Ramos (cell line): Measurements from ENCODE around the gene LARGE1.

ENCODE experiments used
- in situ Hi-C: fragments of 300-500 bp; cut with MboI; formaldehyde crosslinking; loops from one replicate; pipeline ENCODE4 v1.14.3; 2022; ENCODE audit warnings: low sequenced_read_pairs; ENCODE audit not compliant: unreplicated experiment

The LARGE1 gene

DNA sequence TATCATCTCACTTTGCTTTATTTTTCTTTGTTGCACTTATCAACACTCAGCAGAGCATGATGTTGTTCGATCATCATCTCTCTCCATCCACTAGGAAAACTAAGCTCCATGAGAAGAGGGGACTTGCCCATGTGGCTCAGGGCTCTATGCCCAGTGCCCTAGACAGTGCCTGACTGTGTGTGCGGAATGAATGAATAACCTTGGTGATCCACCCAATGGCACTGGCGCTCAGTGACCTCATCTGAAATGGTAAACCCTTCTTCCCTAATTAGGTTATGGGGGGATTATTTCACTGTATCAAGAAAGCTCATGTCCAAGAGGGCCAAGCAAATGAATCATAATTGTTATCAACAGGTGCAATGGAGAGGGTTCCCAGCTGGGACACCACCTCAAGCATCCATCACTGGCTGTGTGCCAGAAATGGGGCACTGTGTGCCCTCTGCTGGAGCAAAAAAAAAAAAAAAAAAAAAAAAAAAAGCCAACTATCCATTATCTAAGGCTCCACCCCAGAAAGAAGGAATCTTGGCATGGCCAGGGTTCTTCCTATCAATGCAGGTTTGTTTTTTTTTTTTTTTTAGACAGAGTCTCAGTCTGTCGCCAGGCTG lies 172.6 kb downstream of the LARGE1 start:
- in situ Hi-C loops, result no loop called here

DNA sequence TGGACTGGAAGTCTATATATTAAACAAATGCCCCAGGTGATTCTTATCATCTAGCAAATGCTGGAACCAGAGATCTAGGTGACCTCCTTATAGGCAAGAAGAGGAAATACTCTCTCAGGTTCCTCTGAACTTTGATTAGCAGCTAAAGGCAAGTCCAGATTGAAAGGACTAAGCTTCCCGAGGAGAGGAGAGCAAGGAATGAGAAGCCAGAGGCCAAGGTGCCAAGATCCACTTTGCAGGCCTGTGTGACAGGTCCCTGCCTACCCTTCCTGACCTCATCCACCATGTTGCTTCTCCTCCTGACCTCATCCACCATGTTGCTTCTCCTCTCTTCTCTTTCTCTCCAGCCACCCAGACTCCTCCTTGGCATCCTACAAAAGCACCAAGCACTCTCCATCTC lies 173.2 kb downstream of the LARGE1 start:
- in situ Hi-C loops, result no loop called here

DNA sequence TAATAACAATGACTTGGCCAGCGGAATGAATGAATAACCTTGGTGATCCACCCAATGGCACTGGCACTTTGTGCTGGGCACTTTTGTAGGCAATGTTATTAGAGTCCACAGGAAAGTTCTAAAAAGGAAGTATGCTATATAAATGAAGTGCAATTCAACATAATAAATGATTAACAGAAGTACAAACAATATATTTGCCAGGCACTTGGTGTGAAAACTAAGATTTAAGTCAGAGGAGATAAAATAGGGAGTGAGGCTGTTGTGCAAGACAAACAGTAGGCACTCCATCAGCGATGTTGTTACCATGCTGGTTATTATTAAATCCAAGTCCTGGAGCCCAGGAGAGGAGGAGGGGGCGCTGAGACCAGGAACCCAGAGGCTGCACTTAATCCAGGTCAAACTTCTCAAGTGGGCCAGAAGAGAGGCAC lies 173.8 kb downstream of the LARGE1 start:
- in situ Hi-C loops, result no loop called here

- in situ Hi-C loops, result no loop called here
Observed at GRCh38 chr22:33745501-33745900, 174.8 kb downstream of the LARGE1 start.

- in situ Hi-C loops, result no loop called here
Observed at GRCh38 chr22:33743756-33744155, 176.5 kb downstream of the LARGE1 start.

DNA sequence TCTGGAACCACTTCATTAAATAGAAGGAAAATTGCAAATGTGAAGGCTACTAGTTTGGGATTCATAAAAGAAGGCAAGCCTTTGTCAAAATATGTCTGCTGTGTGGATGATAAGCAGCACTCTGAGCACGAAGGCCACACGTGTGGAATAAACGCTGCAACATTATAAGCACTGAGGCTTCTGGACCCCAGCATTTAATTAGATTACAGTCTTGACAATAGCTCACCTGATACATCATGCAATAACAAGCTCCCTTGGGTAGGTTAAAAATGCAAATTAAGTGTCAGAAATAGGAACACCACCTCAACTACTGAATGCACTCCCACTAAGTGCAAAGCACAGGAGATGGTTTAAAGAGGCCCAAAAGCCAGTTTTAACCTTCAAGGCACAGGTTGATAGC lies 179.3 kb downstream of the LARGE1 start:
- in situ Hi-C loops, result no loop called here

DNA sequence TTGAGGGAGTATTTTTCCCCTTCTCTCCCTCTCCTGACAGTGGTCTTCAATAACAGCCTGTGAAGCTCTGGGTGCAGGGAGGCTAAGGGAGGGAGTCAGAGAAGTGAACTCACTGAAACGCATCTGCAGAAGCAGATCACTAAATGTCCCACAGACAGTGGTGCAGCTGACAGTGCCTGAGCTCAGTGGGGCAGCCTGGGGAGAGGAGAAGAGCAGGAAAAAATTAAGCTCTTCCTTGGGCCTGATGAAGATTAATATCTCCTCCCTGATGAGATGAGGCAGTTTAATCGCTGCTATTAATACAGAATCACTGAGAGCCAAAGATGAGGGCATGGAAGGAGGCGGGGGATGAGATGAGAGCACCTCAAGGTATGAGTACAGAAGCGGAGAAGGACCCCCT lies 180.8 kb downstream of the LARGE1 start:
- in situ Hi-C loops, result no loop called here

DNA sequence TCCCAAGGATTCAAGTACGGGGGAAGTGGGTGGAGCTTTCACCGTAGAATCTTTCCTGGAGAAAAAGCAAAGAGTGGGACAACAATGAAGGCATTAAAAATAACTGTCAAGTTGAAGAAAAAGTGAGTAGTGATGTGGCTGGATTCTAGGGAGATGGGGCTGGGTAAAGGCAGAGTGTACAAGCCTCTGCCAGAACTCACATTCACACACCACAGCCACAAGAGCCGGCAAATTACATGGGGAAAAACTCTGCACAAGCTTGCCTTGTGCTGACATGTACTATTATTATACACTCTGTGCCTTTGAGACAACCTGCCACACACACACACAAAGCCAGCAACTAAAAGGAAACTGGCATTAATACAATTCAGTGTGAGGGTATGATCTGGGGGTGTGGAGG lies 182.6 kb downstream of the LARGE1 start:
- in situ Hi-C loops, result no loop called here

GRCh38 chr22:33735978-33736377 lies 184.3 kb downstream of the LARGE1 start:
- in situ Hi-C loops, result no loop called here

DNA sequence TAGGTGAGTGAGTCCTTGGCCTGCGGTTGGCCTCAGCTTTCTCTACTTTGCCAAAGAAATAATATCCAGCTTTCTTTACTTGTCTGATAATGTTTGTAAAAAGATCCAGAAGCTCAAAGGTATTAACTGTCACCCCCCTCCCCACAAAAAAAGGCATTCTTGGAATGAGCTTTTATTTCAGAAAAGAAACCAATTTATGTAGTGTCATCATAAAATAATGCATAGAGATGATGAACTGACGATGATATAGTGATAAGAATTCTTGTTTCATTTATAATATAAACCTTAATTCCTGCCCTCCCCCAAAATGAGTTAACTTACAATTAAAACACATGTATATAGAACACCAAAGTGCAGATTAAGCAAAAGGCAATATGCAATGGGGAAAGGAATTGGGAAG lies 191.4 kb downstream of the LARGE1 start:
- in situ Hi-C loops, result no loop called here

- in situ Hi-C loops, result no loop called here
Observed at GRCh38 chr22:33726294-33726734, 194.0 kb downstream of the LARGE1 start.

- in situ Hi-C loops, result no loop called here
Observed at GRCh38 chr22:33723915-33724314, 196.4 kb downstream of the LARGE1 start.

- in situ Hi-C loops, result no loop called here
Observed at GRCh38 chr22:33722816-33723215, 197.5 kb downstream of the LARGE1 start.

GRCh38 chr22:33720166-33720878 lies 200.0 kb downstream of the LARGE1 start:
- in situ Hi-C loops, result no loop called here

- in situ Hi-C loops, result no loop called here
Observed at GRCh38 chr22:33717694-33718396, 202.4 kb downstream of the LARGE1 start.

DNA sequence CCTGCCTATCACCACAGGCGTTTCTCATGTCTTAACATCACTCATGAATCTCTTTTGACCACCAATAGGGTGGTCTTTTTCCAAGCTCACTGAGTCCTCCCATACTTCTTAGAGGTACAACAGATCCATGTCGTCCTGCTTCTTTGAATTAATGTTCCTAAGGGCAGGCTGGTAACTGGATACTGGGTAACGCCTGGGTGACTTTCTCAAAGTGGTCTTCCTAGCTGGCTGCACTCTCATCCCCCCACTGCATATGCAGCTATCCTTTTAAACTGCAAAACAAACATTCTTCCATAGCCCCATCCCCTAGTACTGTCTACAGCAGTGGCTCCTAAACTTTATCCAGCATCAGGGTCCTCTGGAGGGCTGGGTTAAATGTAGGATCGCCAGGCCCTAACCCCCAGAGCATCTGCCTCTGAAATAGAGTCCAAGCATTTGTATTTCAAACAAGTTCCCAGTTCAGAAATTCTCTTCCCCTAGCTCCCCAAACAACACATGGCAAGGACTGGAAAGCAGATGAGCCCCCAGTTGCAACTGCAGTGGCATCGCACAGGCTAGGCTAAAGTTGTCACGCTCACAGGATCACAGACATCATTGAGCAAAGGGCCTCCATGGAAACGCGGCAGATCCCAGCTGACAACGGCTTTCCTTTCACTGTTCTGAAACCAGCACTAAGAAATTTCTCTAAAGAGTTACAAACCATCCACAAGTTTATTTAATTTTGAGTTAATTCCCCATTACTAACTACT lies 204.9 kb downstream of the LARGE1 start:
- in situ Hi-C loops, result no loop called here

DNA sequence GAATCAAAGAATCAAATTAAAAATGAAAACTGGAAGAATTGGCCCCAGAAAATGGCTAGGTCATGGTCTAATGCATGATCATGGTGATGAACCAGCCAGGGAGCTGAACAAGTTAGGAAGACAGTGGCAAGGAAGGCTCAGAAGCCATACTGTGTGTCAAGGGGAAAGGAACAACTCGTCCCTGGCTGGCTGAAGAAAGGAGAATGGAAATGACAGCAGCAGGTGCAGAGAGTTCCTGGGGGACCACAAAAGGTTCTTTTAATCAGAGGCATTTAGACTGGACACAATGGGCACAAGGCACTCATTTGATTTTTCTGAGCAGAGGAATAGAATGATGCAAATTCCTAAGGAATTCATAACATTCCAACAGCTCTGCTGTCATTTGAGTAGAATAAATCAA lies 209.9 kb downstream of the LARGE1 start:
- in situ Hi-C loops, result no loop called here

GRCh38 chr22:33707581-33707980 lies 212.7 kb downstream of the LARGE1 start:
- in situ Hi-C loops, result no loop called here

GRCh38 chr22:33706100-33706499 lies 214.2 kb downstream of the LARGE1 start:
- in situ Hi-C loops, result no loop called here

- in situ Hi-C loops, result no loop called here
Observed at GRCh38 chr22:33699176-33699575, 221.1 kb downstream of the LARGE1 start.

DNA sequence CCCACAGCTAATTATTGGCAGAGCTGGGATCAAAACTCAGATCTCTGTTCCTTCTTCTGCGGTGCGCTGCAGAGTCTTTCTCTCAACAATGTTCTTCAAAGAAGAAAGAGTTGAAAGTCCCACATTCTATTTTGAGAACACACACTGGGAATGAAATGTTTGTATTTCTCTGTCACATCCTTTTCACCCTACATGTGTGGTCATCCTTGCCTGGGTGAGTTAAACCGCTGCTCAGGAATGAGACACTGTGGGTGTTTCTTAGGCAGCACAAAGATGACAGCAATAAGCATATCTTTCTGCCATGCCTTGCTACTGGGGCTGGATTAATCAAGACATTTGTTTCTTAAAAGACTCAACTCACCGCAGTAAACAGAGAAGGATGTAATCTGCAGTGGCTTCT lies 222.6 kb downstream of the LARGE1 start:
- in situ Hi-C loops, result no loop called here
